HEK293T (cell line): Measurements from ENCODE around the gene GOLGA5.

Experiments
- CTCF ChIA-PET: fragments of 350-600 bp; formaldehyde crosslinking; extraction: SDS; loops from one replicate; lab custom pipeline; 2021; ENCODE audit warnings: antibody characterized with exemption, inconsistent platforms; lab: Yijun Ruan, JAX
- POLR2A ChIA-PET: fragments of 350-600 bp; formaldehyde crosslinking; extraction: SDS; loops from one replicate; lab custom pipeline; 2020; ENCODE audit warnings: antibody characterized with exemption, inconsistent platforms; lab: Yijun Ruan, JAX
- DNase-seq: peaks from one replicate; pipeline ENCODE4 v3.0.0; 2012; ENCODE audit warnings: mixed read lengths; ENCODE audit errors: extremely low spot score
- ARNT ChIP-seq: fragments of 450-650 bp; IDR thresholded peaks from 2 replicates; pipeline ENCODE4 v1.6.1; 2017; ENCODE audit warnings: mild to moderate bottlenecking
- BHLHE40 ChIP-seq: fragments of 450-650 bp; IDR thresholded peaks from 2 replicates; pipeline ENCODE4 v1.6.1; 2016; ENCODE audit warnings: mild to moderate bottlenecking, moderate library complexity, borderline replicate concordance
- CTBP1 ChIP-seq: fragments of 450-650 bp; IDR thresholded peaks from 2 replicates; pipeline ENCODE4 v1.6.1; 2016; ENCODE audit warnings: borderline replicate concordance
- ELF4 ChIP-seq: fragments of 450-650 bp; IDR thresholded peaks from 2 replicates; pipeline ENCODE4 v1.6.1; 2017; ENCODE audit warnings: antibody characterized with exemption
- FOXA1 ChIP-seq: fragments of 450-650 bp; IDR thresholded peaks from 2 replicates; pipeline ENCODE4 v1.6.1; 2016; ENCODE audit warnings: mild to moderate bottlenecking
- FOXK2 ChIP-seq: fragments of 450-650 bp; IDR thresholded peaks from 2 replicates; pipeline ENCODE4 v1.6.1; 2016; ENCODE audit warnings: mild to moderate bottlenecking
- FOXM1 ChIP-seq: fragments of 450-650 bp; IDR thresholded peaks from 2 replicates; pipeline ENCODE4 v1.6.1; 2017; ENCODE audit warnings: mild to moderate bottlenecking, borderline replicate concordance
- HDGF ChIP-seq: fragments of 450-650 bp; IDR thresholded peaks from 2 replicates; pipeline ENCODE4 v1.6.1; 2017; ENCODE audit warnings: antibody characterized with exemption, borderline replicate concordance
- L3MBTL2 ChIP-seq: fragments of 450-650 bp; conservative IDR thresholded peaks from 2 replicates; pipeline ENCODE4 v1.6.1; 2016; ENCODE audit warnings: mild to moderate bottlenecking
- LEF1 ChIP-seq: fragments of 450-650 bp; IDR thresholded peaks from 2 replicates; pipeline ENCODE4 v1.6.1; 2017; ENCODE audit warnings: mild to moderate bottlenecking, borderline replicate concordance
- NFRKB ChIP-seq: fragments of 450-650 bp; IDR thresholded peaks from 2 replicates; pipeline ENCODE4 v1.6.1; 2016; ENCODE audit warnings: mild to moderate bottlenecking, moderate library complexity
- SP1 ChIP-seq: fragments of 450-650 bp; IDR thresholded peaks from 2 replicates; pipeline ENCODE4 v1.6.1; 2017
- SUZ12 ChIP-seq: fragments of 450-650 bp; IDR thresholded peaks from 2 replicates; pipeline ENCODE4 v1.6.1; 2016; ENCODE audit warnings: mild to moderate bottlenecking
- TARDBP ChIP-seq: fragments of 450-650 bp; IDR thresholded peaks from 2 replicates; pipeline ENCODE4 v1.6.1; 2016
- ZNF384 ChIP-seq: fragments of 450-650 bp; IDR thresholded peaks from 2 replicates; pipeline ENCODE4 v1.6.1; 2016
- TF ChIP-seq, protein P1 (sequence below): fragments of 450-650 bp; IDR thresholded peaks from 2 replicates; pipeline ENCODE4 v1.6.1; 2016

The GOLGA5 gene

GRCh38 chr14:92783813-92784431 lies 10.2 kb upstream of the GOLGA5 start:
- ChIA-PET POLR2A (interaction anchor here (0.9 kb wide), 1 partner anchor 35 kb away, joined by 3 read pairs; the partner anchor contains the start of gene LGMN), CTCF (interaction anchor here (0.6 to 2.1 kb wide), 8 partner anchors 33 to 1039 kb away, joined by 3 to 8 read pairs (median 4); no protein-coding TSS in a partner anchor)
- DNase-seq = peak; percentile 40
- TF ChIP-seq TARDBP (no peak), SP1 (no peak)
- TF ChIP-seq, protein P1, sequence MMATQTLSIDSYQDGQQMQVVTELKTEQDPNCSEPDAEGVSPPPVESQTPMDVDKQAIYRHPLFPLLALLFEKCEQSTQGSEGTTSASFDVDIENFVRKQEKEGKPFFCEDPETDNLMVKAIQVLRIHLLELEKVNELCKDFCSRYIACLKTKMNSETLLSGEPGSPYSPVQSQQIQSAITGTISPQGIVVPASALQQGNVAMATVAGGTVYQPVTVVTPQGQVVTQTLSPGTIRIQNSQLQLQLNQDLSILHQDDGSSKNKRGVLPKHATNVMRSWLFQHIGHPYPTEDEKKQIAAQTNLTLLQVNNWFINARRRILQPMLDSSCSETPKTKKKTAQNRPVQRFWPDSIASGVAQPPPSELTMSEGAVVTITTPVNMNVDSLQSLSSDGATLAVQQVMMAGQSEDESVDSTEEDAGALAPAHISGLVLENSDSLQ = peak; percentile 53

DNA sequence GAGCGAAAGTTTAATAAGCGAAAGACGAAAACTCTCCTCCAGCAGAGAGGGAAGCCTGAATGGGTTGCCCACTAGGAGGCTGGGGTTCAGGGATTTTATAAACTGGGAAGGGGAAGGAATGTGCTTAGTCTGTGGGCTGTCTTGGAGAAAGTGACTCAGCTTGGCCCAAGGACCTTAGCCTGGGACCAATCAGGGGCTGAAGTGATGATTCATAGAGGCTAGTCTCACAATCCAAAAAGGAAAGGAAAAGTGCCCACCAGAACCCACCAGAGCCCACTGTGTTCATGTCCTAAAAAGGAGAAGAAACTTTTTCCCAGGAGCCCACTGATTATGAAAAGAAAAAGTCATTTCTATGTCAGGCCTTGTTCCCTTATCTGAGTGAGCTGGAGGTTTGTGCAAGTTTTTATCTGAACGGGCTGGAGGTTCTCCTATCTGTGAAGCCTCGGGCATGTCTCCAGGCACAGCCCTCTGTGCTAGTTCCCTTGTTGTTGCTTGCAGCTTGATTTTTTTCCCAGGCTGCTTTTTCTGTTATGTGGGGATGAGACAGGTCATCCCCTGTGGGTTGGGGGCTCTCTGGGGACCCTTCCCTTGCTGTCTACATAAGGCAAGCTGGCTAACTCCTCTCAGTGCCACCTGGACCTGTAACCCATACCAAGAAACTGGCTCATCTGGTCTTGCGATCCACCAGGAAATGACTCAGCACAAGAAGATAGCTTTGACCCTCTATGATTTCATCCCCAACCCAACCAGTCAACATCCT lies 8.3 kb upstream of the GOLGA5 start:
- POLR2A ChIA-PET = interaction anchor here (1.1 kb wide), 1 partner anchor 37 kb away, joined by 4 read pairs; the partner anchor contains the start of gene LGMN
- CTCF ChIA-PET = no interaction called here
- no peak for DNase-seq
- TF ChIP-seq BHLHE40 = no peak
- no peak for TF ChIP-seq L3MBTL2
- no peak for TF ChIP-seq TARDBP
- no peak for TF ChIP-seq SUZ12
- TF ChIP-seq FOXA1 = no peak
- TF ChIP-seq LEF1 = no peak
- no peak for TF ChIP-seq ZNF384
- no peak for TF ChIP-seq SP1
- TF ChIP-seq FOXM1 = no peak
- TF ChIP-seq, protein P1 = no peak
- no peak for TF ChIP-seq FOXK2
- TF ChIP-seq ARNT = no peak
- TF ChIP-seq NFRKB = no peak
- no peak for TF ChIP-seq ELF4
- no peak for TF ChIP-seq CTBP1
- TF ChIP-seq HDGF = no peak

GRCh38 chr14:92786427-92786756 lies 7.7 kb upstream of the GOLGA5 start:
- DNase-seq = no peak
- TF ChIP-seq NFRKB = no peak
- CTCF ChIA-PET = no interaction called here
- POLR2A ChIA-PET = interaction anchor here (1.1 kb wide), 1 partner anchor 38 kb away, joined by 4 read pairs; the partner anchor contains the start of gene LGMN

- ChIA-PET POLR2A (no interaction called here), CTCF (no interaction called here)
- TF ChIP-seq TARDBP (no peak), NFRKB (no peak), CTBP1 (no peak), SUZ12 (no peak), LEF1 (no peak)
- no peak for DNase-seq
Measured at GRCh38 chr14:92787554-92787953, 6.6 kb upstream of the GOLGA5 start.

DNA sequence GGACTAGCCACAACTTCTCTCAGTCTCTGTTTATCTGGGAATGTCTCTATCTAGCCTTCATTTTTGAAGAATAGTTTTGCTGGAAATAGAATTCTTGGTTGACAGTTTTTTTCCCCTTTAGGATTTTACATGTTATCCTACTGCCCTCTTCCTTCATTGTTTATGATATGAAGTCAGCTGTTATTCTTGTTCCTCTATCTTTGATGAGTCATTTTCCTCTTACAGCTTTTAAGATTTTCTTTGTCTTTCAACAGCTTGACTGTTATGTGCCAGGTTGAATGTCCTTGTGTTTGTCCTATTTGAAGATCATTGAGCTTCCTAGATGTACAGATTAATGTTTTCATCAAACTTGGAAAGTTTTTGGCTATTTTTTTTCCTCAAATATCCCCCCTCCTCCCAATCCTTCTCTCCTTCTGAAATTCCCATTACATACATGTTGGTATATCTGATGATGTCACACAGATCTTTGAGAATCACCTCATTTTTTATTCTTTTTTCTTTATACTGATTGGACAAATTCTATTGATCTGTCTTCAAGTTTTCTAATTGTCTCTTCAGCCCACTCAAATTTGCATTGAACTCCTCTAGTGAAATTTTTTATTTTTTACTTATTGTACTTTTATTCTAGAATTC lies 4.5 kb upstream of the GOLGA5 start:
- no peak for TF ChIP-seq ARNT
- no peak for TF ChIP-seq SP1
- TF ChIP-seq LEF1 = no peak
- TF ChIP-seq L3MBTL2 = no peak
- TF ChIP-seq CTBP1 = no peak
- no peak for TF ChIP-seq TARDBP
- TF ChIP-seq FOXM1 = no peak
- no peak for TF ChIP-seq FOXA1
- TF ChIP-seq NFRKB = no peak
- no peak for TF ChIP-seq FOXK2
- TF ChIP-seq HDGF = no peak
- no peak for TF ChIP-seq SUZ12
- TF ChIP-seq, protein P1 = no peak
- no peak for TF ChIP-seq ZNF384
- TF ChIP-seq BHLHE40 = no peak
- no peak for TF ChIP-seq ELF4
- DNase-seq = no peak
- POLR2A ChIA-PET = interaction anchor here (0.6 to 1.0 kb wide), 2 partner anchors 41 to 193 kb away, joined by 3 read pairs; partner anchors contain the start of gene LGMN
- CTCF ChIA-PET = no interaction called here

DNA sequence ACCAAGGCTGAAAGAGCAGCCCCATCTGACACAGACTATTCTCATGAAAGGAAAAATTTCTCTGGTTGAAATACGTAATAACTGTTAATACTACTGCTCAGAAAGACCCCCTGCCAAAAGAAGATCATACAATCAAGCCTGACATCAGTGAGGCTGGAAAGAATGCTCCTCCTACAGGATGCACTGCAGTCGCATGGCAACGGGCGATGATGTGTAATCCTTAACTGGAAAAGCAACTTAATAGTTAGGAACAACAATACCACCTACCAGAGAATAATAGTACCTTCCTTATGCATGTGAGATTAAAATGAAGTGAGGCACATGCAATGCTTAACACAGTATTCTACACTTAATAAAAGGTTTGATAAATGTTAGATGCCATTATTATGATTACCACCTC lies 1.2 kb upstream of the GOLGA5 start:
- peak; percentile 11 for DNase-seq
- CTCF ChIA-PET = no interaction called here
- POLR2A ChIA-PET = interaction anchor here (1.6 kb wide), 1 partner anchor 42 kb away, joined by 5 read pairs; no protein-coding TSS in a partner anchor
- TF ChIP-seq FOXM1 = no peak
- no peak for TF ChIP-seq BHLHE40
- no peak for TF ChIP-seq FOXA1
- TF ChIP-seq L3MBTL2 = no peak
- TF ChIP-seq NFRKB = no peak
- no peak for TF ChIP-seq CTBP1
- no peak for TF ChIP-seq FOXK2
- TF ChIP-seq HDGF = no peak
